ENCODE data around the gene PGP.

Gene PGP

GRCh38 chr16:2237493-2238149 is 23.0 kb upstream of the PGP start:
- DNase-seq (ENCODE audit: low read depth in 2 of 2): no peak

- DNase-seq (ENCODE audit: low read depth in 2 of 2): no peak
Measured at GRCh38 chr16:2237102-2237482, 22.5 kb upstream of the PGP start.

- no peak for DNase-seq (ENCODE audit: low read depth in 2 of 2)
Measured at GRCh38 chr16:2236337-2237101, 21.9 kb upstream of the PGP start, which contains the start of gene DNASE1L2. TSS of gene DNASE1L2 (plus strand) at chr16:2236444. CDS start at chr16:2236817, 373 bp downstream.

DNA sequence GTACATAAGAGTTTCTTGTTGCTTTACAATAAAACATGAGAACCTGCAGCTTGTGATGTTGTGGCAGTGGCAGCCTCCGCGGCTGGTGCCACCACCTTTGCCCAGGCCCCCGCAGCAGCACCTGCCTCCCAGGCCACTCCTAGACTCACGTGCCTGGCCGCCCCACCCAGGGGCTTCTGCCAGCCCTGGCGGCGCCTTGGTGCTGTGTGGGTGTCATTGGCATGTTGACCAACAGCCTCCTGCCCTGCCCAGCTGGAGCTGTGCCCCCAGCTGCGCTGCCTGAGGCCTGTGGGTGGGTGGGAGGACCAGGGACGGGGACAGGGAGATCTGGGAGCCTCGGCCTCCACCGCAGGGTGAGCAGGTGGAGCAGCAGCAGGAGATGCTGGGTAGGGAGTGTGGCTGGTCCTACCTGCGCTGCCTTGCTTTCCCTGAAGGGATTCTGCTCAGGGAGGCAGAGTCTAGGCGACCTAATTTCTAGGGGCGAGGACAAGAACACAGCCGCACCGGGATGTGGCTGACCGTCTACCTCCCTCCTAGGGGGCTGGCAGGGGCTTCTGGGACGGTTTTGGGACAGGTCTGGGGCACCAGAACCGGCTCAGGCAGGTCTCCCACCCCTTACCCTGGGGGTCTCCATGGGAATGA is 21.2 kb upstream of the PGP start:
- DNase-seq (ENCODE audit: low read depth in 2 of 2): no peak

DNA sequence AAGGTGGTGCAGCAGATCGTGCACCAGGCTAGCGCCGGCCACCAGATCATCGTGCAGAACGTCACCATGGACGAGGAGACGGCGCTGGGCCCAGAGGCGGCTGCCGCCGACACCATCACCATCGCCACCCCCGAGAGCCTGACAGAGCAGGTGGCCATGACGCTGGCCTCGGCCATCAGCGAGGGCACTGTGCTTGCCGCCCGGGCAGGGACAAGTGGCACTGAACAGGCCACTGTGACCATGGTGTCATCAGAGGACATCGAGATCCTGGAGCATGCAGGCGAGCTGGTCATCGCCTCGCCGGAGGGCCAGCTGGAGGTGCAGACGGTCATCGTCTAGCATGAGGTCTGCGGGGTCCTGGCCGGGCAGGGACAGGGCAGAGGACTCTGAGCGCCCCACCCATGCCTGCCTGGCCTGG is 20.6 kb upstream of the PGP start:
- no peak for DNase-seq (ENCODE audit: low read depth in 2 of 2)

- no peak for DNase-seq (ENCODE audit: low read depth in 2 of 2)
Measured at GRCh38 chr16:2234813-2235170, 20.2 kb upstream of the PGP start.

GRCh38 chr16:2233872-2234812 is 19.5 kb upstream of the PGP start:
- DNase-seq (ENCODE audit: low read depth in 2 of 2): no peak

- DNase-seq (ENCODE audit: low read depth in 2 of 2): no peak
Measured at GRCh38 chr16:2233046-2233775, 18.6 kb upstream of the PGP start.

GRCh38 chr16:2232094-2232990 is 17.7 kb upstream of the PGP start:
- DNase-seq (ENCODE audit: low read depth in 2 of 2): no peak

- DNase-seq (ENCODE audit: low read depth in 2 of 2): no peak
Measured at GRCh38 chr16:2231016-2231931, 16.6 kb upstream of the PGP start.

DNA sequence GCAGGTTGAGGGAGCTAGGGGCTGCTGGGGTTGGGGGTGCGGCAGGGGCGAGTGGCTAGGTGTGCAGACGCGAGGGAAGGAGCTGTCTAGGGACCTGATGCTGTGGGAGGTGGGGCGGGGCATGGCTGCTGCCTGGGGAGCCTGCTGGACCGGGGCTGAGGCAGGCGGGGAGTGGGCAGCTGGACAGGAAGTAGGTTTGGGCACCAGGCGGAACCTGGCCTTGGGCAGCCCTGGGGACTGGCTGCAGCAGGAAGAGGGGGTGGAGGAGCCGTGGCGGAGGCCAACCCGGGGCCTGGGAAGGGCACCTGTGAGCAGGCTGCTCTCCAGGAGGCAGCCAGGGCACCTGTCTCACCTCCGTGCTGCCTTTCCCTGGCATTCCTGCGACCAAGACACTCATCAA is 15.7 kb upstream of the PGP start:
- DNase-seq (ENCODE audit: low read depth in 2 of 2): no peak

- DNase-seq (ENCODE audit: low read depth in 2 of 2): no peak
Measured at GRCh38 chr16:2229632-2230250, 15.1 kb upstream of the PGP start.

- no peak for DNase-seq (ENCODE audit: low read depth in 2 of 2)
Measured at GRCh38 chr16:2229091-2229490, 14.5 kb upstream of the PGP start.

GRCh38 chr16:2228161-2228824 is 13.7 kb upstream of the PGP start:
- no peak for DNase-seq (ENCODE audit: low read depth in 2 of 2)

DNA sequence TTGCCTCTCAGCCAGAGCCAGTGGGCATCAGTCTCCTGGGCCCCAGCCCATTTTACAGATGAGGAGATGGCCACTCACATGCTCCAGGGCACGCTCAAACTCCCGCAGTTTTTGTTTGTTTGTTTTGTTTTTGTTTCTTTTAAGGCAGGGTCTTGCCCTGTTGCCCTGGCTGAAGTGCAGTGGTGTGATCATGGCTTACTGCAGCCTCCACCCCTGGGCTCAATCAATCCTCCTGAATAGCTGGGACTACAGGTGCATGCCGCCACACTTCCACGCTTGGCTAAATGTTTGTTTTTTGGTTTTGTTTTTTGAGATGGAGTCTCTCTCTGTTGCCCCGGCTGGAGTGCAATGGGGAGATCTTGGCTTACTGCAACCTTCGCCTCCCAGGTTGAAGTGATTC is 12.3 kb upstream of the PGP start:
- no peak for DNase-seq (ENCODE audit: low read depth in 2 of 2)

DNA sequence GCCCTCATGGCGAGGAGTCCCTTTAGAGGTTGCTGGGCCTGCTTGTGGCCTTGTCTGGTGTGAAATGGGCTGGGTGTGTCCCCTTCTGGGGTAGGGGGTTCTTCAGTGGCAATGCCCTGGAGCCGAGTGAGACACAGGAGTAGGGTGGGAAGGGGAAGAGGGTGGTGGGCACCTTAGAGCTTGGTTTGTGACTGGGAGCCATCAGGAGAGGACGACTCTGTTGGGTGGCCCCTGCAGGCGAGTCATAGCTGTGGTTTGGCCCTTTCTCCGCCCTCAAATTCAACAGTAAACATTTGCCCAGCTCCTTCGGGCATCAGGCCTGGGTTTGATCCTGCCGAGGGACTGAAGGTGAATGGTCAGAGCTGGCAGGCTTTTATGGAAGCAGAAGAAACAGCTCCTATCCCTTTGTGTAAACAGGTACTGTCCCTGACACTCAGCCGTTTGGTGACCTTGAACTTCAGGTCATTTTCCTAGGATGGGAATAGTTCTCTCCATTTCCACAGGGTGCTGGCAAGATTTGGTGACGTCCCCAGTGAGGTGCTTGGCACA is 11.7 kb upstream of the PGP start:
- no peak for DNase-seq (ENCODE audit: low read depth in 2 of 2)

- DNase-seq (ENCODE audit: low read depth in 2 of 2): no peak
Measured at GRCh38 chr16:2223942-2224486, 9.4 kb upstream of the PGP start.

Data from activated CD8-positive, alpha-beta memory T cell treated with anti-CD3 and anti-CD28 coated beads for 4 hours (primary cell).